Measurements from ENCODE around the gene FGD3.

The FGD3 gene

DNA sequence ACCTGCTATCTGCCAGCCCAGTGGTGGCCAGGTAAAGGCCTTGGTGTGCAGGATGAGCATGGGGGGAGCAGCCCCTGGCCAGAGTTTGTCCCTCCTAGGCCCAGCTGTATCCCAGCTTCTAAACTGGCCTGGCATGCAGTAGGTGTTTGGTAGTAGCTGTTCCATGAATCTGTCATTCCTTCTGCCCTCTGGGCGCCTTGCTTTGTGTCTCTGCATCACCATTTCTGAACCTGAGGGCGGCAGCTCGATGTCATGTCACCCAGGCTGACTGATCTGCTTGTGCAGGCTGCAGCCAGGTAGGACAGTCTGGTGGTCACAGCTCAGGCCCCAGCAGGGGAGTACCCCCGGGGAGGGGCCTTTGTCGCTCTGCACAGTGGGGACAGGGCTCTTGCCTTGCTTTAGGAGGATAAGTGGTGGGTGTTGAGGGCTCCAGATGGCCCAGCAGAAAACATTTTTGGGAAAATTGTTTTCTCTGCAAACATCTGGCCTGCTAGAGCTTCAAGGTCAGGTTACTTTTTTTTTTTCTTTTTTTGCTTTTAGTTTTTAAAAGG, 106.5 kb downstream of the FGD3 start:
- no peak for DNase-seq

DNA sequence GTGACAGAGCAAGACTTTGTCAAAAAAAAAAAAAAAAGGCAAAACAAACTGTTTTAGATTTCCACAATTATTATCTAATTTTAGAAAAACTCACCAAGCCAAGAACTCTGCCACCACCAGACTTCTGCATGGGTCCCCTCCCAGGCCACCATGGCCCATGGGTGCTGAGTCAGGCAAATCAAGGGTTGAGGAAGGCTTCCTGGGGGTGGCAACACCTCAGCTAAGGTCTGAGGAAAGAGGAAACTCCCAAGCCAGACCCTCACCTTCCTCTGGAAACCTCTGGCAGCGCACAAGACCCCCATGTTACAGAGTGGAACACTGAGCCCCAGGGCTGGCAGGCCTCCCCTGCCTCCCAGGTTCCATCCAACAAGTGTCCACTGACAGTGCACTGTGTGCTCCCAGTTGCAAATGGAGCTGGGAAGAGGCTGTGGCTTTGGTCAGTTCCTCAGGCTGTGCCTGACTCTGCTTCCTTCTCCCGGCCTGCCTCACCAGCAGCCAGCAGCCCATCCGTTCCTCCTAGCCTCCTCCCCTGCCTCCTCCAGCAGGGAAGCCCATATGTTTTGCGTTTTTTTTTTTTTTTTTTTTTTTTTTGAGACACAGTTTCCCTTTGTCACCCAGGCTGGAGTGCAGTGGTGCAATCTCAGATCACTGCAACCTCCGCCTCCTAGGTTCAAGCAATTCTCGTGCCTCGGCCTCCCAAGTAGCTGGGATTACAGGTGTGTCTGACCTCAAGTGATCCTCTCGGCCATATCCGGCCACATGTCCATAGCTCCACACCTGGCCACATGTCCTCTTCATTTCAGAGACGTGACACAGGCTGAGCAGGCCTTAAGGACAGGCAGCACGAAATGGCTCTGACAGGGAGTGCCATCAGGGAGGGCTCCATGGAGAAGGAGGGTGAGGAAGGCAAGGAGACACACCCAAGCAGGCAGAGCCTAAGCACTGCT, 107.7 kb downstream of the FGD3 start:
- DNase-seq = peak; percentile 65 to 87 (median 82)

DNA sequence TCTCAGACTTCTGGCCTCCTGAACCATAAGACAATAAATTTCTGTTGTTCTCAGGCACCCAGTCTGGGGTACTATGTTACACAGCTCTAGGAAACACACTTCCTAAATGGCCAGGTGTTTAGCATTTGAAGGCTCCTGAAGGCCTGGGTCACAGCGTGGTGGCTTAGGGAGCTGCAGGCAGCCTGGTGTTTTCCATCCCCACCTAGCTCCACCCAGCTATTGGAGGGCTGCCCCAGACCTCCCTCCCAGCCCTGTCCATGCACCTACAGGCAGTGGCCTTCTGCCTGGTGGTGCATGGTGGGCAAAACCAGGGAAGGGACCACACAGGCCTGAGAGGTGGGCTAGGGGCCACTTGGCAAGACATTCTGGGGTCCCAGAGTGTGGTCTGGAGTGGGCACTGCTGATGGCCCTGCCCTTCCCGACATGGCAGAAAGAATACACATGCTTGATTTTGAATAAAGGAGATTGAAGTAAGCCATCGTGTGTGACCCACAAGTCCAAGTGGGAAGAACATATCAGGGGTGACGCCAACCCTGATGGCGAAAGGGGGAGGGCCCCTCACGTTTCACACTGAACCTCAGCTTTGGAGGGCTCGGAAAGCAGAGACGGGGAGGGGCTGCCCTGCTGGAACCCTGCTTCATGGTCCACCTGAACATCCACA, 109.8 kb downstream of the FGD3 start:
- DNase-seq = no peak

DNA sequence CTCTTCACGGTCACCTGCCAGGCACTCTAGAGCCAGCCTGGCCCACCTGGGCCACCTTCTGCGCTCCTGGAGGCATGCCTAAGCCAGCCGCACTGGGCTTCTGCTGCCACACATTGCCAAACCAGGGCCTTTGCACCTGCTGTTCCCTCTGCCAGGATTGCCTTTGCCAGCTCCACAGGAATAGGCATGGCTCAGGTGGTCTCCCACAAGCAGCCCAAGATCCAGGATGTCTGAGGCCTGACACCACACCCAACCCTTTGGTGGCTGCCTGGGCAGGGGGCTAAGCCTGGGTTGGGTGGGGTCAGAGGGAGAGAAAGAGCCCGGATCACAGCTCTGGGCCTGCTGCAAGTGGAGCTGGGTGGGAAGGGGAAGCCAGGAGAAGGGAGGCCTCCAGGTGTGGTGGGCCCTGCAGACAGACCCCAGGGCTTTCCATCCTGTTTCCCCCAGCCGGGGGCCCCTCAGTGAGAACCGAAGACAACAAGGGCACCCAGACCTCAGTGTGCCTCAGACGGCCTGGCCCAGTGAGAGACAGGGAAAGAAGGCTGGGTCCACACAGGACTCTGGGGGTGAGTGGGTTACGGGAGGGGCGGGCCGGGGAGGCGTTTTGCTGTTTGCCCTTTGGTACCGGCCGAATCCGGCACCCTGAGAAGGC, 110.5 kb downstream of the FGD3 start:
- no peak for DNase-seq

DNA sequence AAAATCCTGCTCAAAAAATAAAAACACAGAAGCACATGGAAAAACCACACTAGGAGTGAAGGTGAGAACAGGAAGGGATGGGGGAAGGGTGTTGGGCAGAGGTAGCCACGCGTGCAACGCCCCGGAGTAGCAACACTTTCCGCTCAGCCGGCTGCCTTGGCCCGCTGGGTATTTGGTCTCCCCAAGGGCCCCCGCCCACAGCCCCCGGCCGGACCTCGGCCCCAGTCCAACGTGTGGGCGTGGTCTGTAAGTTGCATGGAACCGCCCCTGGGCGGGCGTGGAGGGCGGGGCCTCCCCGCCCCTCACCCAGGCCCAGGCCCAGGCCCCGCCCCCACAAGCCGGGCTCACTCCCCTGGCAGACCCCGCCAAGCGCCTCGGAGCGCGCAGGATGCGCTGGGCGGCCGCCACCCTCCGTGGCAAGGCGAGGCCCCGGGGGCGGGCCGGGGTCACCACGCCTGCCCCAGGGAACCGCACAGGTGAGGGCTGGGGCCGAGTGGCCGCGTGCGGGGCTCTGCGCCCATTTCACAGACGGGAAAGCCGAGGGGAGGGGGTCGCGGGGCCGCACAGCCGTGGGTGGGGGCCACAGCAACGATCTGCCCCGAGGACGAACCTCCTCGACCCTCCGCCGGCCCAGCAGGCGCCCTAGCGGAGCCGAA, 111.2 kb downstream of the FGD3 start, which contains the start of gene SUSD3:
Gene SUSD3 (plus strand): TSS at position 347 of the 656 bp plus-strand sequence. CDS start 42 bp downstream, at position 389.
- DNase-seq = peak in 3 of 4 experiments; percentile 51 to 79 (median 77)

DNA sequence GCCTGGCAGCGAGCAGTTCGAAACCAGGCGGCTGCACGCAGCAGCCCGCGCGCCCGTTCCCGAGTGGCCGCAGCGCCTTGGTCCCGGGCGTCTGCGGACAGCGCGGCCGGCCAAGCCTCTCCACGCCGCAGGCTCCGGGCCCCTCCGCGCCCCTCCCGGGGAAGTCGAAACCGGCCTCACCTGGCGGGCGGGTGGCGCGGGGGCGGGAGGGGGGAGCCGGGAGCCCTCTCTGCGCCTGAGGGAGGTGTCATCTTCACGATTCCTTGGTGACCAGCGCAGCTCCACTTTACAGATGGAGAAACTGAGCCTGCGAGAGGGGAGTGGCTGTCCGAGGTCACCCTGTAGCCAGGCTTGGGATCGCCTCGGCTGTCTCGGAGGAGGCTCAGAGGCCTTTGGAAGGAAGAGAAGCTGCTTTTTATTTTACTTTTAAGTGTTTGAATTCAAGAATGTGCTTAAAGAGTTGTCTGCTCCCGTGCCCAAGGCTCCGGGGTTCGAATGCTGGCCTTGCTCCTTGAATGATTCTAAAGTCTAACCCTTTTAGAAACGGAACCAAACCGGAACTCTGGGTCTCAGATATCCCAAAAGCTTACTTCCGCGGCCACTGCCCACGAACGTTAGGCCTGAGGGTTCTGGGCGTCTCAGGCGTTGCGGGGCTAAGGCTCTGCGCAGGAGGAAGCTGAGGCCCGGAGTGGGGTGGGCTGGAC, 111.8 kb downstream of the FGD3 start:
- DNase-seq = peak; percentile 69 to 82 (median 76)

DNA sequence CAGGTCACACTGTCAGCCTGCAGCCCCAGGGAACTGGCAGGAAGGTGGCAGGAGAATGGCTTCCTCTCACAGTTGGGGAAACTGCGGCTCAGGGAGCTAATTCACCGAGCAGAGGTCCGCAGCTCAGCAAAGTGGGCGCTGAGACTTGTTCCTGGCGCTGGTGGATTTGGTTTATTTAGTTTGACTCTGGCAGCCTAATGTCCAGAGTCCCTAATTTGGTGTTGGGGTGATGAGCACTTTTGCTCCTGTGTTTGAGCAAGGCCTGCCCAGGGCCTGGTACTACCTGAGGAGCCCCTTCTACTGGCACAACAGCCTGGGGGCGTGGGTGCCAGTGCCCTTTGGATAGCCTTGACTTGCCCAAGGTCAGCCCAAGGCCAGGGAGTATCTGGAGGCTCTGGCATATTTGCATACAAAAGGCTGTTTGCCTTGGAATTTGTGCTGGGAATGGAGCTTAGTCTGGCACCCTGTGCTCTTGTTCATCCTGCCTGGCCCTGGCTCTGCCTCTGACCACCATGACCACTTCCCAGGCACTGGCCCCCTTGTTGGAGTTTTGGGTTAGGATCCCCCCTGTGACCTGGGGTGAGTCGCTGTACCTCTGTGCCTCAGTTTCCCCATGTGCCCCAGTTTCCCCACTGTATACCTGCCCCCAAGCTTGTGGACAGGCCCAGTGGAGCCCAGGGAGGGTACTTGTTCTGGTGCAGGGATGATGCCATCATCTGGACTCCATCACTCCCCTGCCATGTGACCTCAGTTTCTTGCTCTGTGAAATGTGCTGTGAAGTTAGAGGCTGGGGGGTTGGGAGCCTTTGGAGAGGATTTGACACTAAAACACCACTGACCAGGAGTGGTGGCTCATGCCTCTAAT, 112.6 kb downstream of the FGD3 start:
- DNase-seq = no peak

DNA sequence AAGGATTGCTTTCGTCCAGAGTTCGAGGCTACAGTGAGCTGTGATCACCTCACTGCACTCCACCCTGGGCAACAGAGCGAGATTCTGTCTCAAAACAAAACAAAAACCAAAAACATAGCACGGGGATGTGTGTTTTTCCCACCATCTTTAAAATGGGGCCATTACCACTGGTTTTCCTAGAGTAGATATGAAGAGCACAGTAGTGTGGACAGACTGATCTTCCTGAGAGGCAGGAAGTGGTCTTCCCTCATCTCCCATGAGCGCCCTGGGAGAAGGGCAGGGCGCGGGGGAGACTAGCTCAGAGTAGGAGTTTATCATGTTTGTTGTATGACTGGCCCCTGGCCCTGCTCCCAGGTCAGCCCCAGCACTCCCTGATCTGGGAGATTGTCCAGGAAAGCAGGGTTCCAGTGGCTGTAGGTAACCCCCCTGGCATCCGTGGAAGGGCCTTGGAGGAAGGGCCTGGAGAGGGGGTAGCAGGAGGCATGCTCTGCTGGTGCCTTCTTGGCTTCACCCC, 113.5 kb downstream of the FGD3 start:
- DNase-seq = no peak

DNA sequence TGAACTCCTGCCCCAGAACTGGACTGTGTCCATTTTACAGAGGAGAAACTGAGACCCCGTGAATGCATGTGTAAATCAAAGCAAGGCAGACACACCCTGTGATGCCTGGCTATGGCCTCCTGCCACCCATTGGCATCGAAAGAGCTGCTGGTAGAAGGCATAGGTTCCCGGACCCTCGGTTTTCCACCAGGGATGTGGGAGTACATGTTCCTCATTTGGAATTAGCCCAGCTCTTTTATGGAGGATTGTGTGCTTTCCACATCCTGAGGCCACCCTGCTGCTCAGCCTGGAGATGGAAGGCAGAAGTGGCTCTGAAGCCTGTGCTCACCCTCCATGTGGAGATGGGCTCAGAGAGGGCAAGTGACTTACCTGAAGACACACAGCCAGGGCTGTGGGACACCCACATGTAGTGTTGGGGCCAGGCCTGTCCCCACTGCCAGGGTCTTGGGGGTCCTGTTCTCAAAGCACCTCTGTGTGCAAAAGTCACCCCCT, 114.0 kb downstream of the FGD3 start:
- no peak for DNase-seq

DNA sequence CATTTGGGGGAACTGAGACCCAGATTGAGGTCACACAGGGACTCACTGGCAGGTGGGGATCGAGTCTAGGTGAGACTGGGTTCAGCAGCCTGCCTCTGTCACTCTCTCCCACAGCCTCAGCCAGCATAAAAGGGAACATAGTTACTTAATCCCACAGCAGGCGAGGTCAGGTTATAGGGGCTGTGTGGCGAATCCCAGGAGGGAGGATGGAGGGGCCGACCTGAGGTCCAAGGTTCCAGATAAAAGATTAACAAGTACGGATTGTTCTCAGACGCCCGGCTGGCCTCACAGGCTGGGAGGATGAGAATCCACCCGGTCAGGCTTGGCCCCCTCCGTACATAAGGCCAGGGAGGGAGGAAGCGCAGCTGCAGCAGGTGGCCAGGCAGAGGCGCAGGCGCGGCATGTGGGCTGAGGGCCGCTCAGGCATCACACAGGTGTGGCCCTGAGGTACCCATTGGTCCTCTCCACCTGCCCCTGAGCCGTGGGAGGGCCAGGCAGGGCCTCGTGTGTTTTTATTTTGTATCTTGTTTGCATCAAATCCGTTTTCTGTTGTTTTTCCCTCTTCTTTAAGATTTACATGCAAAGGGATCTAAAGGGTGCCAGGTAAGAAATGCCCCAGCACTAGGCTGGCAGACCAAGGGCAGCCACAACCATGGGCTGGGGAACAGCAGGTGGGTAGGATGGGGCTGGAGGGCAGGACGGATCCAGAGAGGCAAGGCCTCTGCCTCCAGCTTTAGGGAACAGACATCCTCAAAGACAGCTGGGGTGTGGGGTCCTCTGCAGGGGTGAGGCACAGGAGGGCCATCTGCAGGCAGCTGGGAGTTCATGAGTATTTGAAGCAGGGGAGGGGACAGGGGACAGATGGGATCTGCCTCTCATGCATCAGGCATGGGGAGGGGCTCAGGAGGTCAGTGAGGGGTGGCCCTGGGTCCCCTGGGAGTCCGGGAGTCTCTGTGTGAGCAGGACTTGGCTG, 114.8 kb downstream of the FGD3 start:
- no peak for DNase-seq

DNA sequence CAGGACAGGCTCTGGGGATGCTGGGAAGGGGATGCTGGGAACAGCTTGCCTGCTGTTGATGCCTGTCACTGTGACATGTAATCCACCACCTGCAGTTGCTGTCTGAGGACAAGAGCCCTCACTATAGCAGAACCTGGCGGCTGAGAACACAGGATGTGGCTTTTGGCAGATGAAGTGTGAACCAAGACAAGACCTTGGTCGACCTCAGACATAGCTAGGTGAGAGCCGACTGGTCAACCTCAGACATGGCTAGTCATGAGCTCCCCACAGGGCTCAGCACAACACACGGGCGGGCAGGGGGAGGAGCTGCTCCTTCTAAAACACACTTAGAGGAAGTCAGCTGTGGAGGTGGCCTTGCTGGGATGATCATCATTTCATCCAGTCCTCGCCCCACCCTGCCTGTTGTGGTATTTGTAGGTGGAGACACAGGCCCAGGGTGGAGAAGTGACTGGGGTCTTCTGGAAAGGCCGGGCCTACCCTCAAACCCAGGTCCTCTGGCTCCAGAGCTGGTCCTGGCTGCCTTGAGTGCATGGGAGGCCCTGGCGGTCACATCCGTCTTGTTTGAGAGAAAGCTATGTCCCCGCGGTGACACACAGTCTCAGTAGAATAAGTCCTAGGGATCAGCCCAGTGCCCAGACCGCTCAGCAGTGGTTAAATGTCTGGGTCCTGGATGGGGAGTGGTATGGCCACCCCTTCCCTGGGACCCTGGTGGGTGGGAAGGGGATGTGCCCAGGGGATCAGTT, 117.2 kb downstream of the FGD3 start:
- peak; percentile 74 to 89 (median 84) for DNase-seq

DNA sequence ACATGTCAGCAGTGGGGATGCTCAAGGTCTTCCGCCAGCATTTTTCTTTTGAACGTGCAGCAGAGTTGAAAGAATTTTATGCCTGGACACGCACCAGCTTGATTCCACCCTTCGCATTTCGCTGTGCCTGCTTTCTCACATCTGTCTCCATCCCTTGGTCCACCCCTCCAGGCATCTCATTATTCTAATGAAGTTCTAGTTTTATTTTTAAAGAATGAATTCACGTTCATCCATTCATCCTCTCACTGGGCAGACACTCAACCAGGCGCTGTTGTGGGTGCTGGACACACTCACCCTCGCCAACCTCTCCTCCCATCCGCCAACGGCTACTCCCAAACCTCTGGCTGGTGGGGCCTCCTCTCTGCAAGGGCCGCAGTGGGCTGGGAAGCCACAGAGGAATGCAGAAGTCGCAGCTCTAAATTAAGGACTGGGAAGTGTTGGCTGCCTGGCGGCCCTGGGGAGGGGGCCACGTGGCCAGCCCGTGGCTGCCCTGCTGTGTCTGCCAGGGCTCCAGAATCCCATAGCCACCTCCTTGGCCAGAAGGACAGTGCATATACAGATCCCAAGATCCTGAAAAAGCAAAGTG, 117.9 kb downstream of the FGD3 start:
- peak; percentile 60 to 81 (median 71) for DNase-seq

DNA sequence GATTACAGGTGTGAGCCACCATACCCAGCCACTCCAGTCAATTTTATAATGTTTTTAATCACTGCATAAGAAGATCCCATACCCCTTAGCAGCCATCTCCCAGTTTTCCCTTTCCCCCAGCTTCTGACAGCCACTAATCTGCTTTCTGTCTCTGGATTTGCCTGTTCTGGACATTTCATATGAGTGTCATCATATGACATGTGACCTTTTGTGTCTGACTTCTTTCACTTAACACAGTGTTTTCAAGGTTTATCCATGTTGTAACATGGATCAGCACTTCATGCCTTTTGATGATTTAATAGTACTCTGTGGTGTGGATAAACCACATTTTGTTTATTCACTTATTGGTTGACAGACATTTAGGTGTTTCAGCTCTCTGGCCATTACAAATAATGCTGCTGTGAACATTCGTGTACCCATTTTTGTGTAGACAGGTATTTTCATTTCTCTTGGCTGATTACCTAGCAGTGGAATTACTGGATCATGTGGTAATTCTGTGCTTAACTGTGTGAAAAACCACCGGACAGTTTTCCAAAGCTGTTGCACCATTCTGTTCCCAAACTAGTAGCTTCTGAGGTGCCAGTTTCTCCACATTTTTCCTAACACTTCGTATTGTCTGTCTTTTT, 119.8 kb downstream of the FGD3 start:
- peak in 2 of 4 experiments; percentile 42 to 51 for DNase-seq

DNA sequence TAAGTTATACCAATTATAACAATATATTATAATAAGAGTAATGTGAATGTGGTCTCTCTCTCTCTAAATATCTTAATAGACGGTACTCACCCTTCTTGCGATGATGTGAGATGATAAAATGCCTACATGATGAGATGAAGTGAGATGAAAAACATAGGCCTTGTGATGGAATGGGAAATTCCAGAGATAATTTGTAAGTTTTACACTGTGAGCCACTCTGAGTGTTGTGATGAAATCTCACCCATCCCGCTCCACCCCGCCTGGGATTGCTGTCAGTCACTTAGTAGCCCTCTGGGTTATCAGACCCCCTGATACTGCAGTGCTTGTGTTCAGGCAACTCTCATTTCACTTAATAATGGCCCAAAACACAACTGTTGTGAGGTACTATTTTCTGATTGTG, 121.6 kb downstream of the FGD3 start:
- DNase-seq = no peak

DNA sequence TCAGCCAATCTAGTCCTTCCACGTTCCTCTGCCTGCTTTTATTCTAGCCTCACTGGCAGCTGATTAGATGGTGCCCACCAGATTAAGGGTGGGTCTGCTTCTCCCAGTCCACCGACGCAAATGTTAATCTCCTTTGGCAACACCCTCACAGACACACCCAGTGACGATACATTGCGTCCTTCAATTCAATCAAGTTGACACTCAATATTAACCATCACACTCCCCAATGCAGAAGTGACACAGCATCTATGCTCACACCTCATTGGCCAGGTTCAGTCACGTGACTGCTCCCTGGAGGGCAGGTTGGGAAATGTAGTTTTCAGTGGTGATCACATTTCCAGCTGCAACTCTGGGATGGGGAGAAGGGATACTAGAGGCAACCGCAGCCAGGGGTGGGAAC, 124.1 kb downstream of the FGD3 start:
- no peak for DNase-seq

DNA sequence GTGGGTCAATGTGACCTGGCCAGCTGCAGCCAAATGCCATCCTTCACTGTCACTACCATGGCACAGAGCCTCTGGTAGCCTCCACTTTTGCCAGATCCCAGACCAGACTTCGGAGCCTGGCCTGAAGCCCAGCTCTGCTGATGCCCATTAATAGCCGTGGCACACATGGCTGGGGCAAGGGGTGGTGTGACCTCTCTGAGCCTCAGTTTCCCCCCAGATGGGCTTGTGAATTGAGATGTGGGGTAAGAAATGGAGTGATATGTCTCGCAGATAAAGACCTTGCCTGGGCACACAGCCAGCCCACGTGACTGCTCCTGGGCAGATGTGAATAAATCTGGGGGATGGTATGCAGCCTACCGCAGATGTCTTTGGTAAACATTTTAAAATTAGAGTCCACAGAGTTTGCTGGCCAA, 125.1 kb downstream of the FGD3 start:
- no peak for DNase-seq

DNA sequence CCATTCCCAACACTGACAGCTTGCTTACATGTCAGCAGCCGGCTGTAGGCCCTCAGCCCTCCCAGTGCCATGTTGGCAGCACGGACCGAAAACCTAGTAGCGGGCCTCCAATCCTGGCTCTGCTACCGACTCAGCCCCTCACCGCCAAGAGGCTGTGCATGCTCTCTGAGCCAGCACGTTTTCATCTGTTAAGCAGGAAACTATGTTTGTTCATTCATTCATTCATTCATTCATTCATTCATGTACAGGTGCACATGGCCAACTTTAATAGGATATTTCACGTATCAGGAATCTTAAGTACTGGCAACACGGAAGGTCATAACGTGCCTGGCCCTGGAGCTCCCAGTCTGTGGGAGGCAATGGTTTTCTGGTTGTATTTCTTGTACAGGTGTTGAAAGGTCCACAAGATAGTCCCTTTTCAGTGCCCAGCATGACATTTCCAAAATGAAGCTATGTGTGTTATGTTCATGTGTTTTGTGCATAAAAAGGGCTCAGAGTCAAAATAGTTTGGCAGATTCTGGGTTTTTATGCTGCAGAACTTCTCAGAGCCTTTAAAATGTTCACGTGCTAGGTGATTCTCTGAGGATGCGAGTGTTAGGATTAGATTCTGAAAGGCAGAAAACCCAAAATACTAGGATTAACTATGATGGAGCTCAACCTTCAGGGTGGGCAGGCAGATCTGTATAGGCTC, 128.9 kb downstream of the FGD3 start:
- DNase-seq = no peak
